H7 (cell line): ENCODE results near the gene SLC9A7. TPM values are rescaled to one million over a fixed set of nuclear protein-coding genes. Genes with fewer than 3 reads are reported as not detected.
"Not testable (repeated sequence)": the region's sequence is repeated elsewhere in the genome, so short reads cannot be mapped to it uniquely, and the experiment has no call there.

ENCODE experiments used
- DNase-seq: peaks from one replicate; pipeline ENCODE4 v3.0.0; 2012
- H3K27me3 ChIP-seq: 2 replicates; pipeline ENCODE4 v1.6.0; 2011; ENCODE audit warnings: mild to moderate bottlenecking, low read length; ENCODE audit not compliant: control insufficient read depth, insufficient read depth
- H3K36me3 ChIP-seq: replicated peaks from 2 replicates; pipeline ENCODE4 v1.5.1; 2011; ENCODE audit warnings: low read length; ENCODE audit not compliant: control insufficient read depth, insufficient read depth
- H3K4me3 ChIP-seq: 2 replicates; pipeline ENCODE4 v1.5.1; 2011; ENCODE audit warnings: low read depth, mild to moderate bottlenecking, control low read depth, low read length, moderate library complexity; ENCODE audit not compliant: insufficient read depth
- total RNA-seq: library from RNA; depleted of rRNA; stranded (reverse); fragments of >200 nt; shearing (Covaris generic); gene quantifications from 2 replicates; pipeline ENCODE4 v1.2.3, GENCODE V29; 2014; rRNA removed

The SLC9A7 gene
- total RNA-seq, result 31.1 and 38.6 TPM in 2 replicates

DNA sequence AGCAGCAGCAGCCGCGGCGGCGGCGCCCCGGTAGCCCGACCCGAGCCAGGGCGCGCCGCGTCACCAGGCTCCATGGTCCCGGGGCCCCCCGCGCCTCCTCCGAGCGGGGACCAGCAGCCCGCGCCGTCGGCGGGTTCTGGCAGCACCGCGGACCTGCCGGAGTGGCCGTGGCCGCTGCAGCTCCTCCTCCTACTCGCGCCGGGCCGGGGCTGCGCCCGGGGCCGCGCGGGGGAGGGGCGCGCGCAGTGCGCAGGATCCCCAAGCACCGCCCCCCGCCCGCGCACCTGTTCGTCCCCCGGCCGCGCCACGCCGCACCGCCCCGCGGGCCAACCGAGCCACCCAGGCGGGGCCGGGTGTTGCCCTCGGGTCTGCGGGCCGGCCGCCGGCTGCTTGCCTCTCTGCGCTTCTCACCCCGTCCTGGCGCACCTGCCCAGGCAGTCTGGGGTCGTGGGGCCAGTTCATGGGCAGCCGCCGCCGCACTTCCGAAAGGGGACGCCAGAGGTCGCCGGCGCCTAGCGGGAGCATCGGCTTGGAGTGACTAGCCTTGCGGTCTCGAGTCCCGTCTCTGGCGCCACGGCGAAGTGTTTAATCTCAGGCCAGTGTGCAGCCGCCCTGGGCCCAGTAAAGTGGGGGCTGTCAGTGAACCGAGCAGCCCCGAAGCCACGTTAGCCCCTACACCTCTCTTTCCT is at the start of gene SLC9A7:
SLC9A7 (minus strand) TSS at position 163 of the 689 bp plus-strand sequence; CDS start at position 74, 89 bp downstream.
- H3K27me3 ChIP-seq, result no peaks in the 10 kb centered on the region
- peak; percentile 79 for DNase-seq
- H3K4me3 ChIP-seq, result peak within 1 kb of the TSS; percentile 79
- H3K36me3 ChIP-seq, result no peaks in the 10 kb centered on the region

DNA sequence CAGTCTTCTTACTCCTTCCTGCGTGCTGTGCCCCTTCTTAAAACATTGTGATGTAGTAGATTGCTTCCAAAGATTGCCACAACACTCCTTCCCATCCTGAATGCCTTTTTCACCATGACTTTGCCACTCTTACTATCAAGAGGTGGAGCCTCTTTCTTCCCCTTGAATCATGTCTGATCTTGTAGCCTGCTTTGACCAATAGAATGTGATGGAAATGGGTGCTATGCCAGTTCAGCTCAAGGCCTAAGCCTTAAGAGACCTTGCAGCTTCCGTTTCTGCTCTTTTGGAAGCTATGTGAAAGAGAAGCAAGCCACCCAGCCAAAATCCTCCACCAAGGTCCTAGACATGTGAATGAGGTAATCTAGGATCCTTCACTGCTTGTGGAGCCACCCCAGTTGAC is 46.4 kb upstream of the SLC9A7 start:
- no peaks in the 10 kb centered on the region for H3K36me3 ChIP-seq
- no peak overlapping the region for H3K4me3 ChIP-seq
- no peaks in the 10 kb centered on the region for H3K27me3 ChIP-seq
- no peak for DNase-seq

DNA sequence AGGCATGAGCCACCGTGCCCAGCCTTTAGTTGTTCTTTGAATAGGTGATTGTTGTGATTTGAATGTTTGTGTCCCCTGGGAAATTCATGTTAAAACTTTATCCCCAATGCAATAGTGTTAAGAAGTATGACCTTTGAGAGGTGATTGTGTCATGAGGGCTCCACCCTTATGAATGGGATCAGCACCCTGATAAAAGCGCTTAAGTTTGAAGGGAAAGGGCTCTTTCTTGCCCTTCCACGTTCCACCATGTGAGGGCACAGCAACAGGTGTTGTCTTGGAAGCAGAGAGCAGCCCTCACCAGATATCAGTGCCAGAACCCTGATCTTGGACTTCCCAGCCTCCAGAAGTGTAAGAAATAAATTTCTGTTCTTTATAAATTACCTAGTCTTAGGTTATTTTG is 44.2 kb upstream of the SLC9A7 start:
- Histone ChIP-seq H3K36me3 (no peaks in the 10 kb centered on the region), H3K4me3 (no peak overlapping the region), H3K27me3 (no peaks in the 10 kb centered on the region)
- no peak for DNase-seq

DNA sequence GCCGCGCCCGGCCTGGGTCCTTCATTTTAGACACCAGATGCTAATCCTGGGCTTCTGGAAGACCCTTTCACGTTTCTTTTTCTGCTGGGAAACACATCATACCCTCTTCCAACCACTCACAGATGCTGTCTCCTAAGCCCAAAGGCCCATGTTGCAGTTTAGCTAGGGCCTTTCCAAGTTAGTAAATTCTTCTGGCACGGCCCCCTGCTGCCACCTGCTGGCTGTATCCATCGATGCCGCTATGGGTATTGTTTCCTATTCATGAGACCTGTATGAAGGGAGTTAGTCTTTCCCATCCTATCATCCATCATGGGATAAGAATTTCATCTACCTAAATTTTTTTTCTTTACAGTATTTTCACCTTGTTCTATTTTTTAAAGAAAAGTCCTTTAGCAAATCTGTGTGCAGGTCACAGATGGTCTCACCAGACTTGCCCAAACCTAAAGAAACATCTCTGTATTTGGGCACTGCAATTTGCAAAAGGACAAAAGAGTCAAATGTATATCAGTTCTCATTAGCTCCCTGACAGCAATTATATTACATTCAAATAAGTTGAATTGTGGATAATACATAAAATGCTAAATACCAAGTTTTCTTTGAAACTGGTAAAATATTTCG is 37.8 kb upstream of the SLC9A7 start:
- no peaks in the 10 kb centered on the region for H3K36me3 ChIP-seq
- no peak overlapping the region for H3K4me3 ChIP-seq
- peak; percentile 37 for DNase-seq
- no peaks in the 10 kb centered on the region for H3K27me3 ChIP-seq

DNA sequence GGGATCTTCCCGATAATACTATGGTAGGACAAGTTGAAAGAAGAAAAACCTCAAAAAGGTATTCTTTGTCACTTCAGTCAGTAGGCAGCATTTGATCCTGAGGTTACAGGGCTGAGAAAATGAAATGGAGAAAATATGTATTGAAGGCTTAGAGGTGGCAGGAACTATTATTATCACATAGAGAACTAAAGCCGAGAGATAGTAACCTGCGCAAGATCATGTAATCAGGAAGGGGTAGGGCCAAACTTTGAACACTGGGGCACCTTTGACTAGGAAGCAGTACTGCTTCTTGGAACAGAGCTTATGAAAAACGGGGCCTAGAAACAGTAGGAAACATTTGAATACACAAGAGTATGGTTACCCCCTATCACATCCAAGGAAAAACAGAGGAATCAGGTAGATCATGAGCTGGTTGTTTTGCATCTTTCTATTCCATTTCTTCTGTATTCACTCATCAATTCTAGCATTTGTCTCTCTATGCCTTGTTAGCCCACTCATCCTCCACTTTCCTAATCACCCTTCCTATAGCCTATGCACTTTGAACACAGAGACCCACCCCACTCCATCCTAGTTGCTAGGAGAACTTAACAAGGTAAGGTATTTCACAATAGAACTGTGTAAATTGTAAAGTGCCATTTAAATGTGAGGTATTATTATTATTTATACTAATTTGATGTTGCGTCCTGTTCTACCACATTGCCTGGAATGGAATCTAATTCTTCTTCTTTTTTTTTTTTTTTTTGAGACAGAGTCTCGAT is 34.6 kb upstream of the SLC9A7 start:
- no peak for DNase-seq
- Histone ChIP-seq H3K4me3 (no peak overlapping the region), H3K27me3 (no peaks in the 10 kb centered on the region), H3K36me3 (no peaks in the 10 kb centered on the region)

DNA sequence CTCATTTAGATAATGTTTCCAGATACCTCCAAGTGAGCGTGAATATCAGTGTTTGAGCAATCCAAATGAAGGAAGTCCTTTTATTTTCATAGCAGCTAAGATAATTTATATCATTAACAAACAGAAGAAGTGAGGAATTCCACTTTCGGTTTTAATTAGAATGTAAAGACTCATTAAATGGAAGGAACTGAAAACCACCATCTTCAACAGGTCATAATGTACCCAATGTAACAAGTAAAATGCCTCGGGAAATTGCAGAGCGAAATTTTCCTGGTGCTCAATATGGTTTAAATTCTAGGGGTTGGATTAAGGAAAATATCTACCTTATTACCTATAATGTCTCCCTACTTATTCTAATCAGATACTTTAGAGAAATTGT is 33.9 kb upstream of the SLC9A7 start:
- no peak for DNase-seq
- H3K27me3 ChIP-seq, result no peaks in the 10 kb centered on the region
- no peak overlapping the region for H3K4me3 ChIP-seq
- H3K36me3 ChIP-seq, result no peaks in the 10 kb centered on the region

DNA sequence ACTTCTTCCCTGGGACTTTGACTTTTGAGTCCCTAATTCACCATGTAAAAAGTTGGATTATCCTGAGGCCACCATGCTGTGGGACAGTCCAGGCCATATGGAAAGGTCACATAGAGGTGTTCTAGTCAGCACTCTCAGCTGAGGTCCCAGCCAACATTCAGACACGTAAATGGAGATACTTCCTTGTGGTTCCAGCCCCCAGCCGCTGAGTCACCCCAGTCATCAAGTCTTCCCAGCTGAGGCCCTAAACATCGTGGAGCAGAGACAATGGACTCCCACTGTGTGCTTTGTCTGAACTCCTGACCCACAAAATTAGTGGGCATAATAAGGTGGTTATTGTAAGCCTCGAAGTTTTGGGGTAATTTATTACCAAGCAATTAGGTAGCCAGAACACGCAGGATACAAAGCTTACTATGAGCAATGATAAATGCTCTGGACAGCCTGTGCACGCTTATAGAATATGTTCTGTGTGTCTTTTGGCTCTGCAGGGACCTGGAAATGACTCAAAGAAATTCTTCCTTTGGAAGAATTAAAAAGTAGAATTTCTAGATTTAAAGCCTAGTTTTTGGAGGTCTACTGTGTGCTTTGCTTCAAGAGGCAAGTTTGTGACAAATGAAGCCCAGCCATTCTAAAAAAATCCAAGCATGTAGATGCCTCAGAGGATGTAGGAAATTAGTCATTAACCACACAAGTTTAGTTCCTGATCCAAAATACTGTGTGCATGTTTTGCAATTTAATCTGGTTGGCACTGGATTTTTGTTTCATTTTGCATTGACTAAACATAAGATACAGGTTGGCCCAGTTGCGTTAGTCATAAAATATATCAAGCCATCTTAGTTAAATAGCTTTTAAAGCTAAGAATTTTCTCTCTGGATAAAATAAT is 33.2 kb upstream of the SLC9A7 start:
- H3K36me3 ChIP-seq, result no peaks in the 10 kb centered on the region
- DNase-seq, result peak; percentile 17
- H3K4me3 ChIP-seq, result no peak overlapping the region
- no peaks in the 10 kb centered on the region for H3K27me3 ChIP-seq

DNA sequence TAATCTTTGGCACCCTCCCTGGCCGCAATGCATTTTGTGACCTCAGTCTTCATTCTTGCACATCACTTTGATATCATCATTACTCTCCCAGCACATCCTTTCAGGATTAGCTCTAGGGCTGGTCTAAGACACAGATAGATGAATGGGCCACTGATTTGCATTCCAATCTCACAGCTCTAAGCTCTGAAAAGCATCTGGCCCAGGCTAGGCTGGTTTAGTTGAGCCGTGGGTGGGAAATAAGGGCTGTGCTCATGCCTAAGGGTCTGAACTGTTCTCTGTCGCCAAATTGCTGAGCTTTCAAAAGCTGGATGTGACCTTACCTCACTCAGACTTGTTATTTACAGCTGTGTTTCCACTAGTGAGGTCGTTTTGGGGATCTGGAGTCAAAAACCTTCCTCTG is 30.0 kb upstream of the SLC9A7 start:
- H3K27me3 ChIP-seq, result no peaks in the 10 kb centered on the region
- H3K4me3 ChIP-seq, result no peak overlapping the region
- H3K36me3 ChIP-seq, result no peaks in the 10 kb centered on the region
- DNase-seq, result no peak

DNA sequence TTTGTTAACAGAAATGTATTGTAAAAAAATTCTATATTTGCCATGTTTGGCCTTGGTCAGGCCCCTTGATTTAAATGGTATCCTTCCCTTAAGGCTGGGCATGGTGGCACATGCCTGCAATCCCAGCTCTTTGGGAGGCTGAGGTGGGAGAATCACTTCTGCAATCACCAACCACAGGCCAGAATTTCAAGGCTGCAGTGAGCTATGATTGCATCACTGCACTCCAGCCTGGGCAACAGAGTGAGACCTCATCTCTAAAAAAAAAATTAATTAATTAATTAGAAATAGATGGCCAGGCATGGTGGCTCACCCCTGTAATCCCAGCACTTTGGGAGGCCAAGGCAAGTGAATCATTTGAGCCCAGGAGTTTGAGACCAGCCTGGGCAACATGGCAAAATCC is 25.5 kb upstream of the SLC9A7 start:
- H3K27me3 ChIP-seq, H3K4me3 ChIP-seq, H3K36me3 ChIP-seq, DNase-seq: not testable (repeated sequence)

DNA sequence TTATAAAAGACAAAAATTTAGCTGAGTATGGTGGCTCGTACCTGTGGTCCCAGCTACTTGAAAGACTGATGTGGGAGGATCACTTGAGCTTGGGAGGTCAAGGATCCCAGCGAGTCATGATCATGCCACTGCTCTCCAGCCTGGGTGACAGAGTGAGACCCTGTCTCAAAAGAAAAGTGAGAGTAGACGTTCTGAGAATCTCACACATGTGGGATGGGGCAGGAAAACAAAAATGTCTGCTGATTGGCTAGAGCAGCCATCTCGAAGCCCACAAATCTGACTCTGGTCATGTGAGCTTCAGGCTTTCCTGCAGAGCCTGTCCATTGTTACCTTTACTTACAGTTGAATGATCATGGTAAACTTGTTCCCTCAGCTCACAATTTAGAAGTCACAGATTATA is 23.1 kb upstream of the SLC9A7 start:
- Histone ChIP-seq H3K36me3 (no peaks in the 10 kb centered on the region), H3K27me3 (no peaks in the 10 kb centered on the region), H3K4me3 (no peak overlapping the region)
- no peak for DNase-seq

DNA sequence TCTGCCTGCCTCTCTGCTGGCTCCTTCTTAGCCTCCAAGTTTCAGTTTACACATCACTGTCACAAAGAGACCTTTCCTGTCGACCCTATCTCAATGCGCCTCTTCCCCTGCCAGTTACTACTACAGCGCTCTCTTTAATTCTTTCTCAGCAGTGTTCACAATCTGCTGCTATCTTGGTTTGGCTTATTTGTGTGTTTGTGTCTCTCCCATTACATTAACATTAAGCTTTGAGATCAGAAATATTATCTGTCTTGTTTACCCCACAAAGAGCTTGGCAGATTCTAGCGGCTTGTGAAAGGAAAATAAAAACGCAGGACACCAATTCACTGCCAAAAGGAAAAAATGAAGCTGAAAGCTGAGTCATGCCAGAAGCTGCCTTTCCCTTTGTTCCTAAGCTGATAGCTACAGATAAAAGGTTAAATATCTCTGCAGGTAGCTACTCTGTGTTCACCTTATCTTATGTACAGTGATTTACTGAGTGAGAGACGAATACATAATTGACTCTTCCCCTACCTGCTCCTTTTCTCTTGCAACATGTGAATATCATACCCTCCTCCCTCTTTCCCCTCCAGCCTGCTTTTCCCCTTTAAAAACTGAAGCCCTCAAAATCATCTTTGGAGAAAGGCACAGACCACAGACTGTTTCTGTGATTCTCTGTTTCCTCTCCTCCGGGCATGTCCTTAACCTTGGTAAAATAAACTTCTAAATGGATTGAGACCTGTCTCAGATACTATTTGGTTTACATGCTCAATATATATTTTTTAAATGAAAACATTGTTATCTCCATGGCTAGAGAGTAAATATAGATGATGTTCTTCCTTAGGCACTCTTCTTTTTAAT is 19.3 kb upstream of the SLC9A7 start:
- no peak overlapping the region for H3K4me3 ChIP-seq
- DNase-seq, result no peak
- no peaks in the 10 kb centered on the region for H3K36me3 ChIP-seq
- H3K27me3 ChIP-seq, result no peaks in the 10 kb centered on the region

DNA sequence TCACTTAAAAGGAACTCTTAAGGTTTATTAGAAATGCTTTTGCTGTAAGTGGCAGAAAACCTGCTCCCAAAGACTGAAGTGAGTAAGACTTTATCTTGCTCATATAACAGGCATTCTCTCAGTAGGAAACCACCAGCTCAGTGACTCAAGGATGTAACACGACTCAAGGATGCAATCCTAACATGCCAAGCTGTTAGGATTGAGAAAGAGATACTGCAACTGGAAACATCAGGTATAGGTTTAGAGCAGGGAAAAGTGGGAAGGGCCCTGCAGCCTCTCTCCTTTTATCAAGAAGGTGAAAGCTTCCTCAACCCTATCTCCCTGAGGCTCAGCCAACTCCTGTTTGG is 11.9 kb upstream of the SLC9A7 start:
- no peaks in the 10 kb centered on the region for H3K27me3 ChIP-seq
- H3K4me3 ChIP-seq, result no peak overlapping the region
- H3K36me3 ChIP-seq, result no peaks in the 10 kb centered on the region
- no peak for DNase-seq

DNA sequence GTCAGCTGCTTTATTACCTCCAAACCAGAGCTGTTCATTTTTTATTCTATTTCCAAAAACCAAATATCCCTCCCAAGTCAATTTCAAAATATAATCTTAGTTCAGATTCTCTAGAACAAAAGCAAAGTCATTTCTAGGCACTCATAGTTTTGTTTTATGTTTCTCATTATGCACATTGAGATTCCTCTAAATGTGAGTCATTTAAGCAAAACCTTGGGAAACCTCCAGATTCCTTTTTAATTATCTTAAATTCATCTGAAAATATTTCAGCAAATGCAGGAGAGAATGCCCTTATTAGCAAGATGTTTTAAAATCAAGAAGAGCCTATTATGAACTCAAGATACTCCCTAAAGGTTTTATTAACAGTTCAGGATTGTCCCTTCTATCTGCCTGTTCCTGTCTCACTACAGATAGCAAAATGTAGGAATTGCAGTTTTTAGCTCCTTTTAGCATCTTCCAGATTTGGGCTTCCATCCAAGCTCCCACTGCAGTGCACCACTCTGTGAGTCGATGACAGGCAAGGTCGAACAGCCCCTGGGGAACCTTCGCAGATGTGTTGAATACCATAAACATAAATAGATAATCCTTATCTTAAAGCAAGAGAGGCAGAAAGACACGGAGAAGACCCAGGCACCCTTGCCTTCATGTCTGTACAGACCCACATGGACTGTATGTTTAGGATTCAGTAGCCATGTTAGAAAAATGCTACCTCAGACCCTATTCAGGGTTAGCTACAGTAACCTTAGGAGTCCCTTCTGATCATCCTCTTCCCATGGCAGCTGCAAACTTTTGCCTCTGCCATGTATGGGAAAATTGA is 11.3 kb upstream of the SLC9A7 start:
- no peaks in the 10 kb centered on the region for H3K27me3 ChIP-seq
- H3K4me3 ChIP-seq, result no peak overlapping the region
- no peaks in the 10 kb centered on the region for H3K36me3 ChIP-seq
- no peak for DNase-seq
